HepG2 (cell line): ENCODE measurements around the gene HSPA1B. TPM values are rescaled to one million over a fixed set of nuclear protein-coding genes. Genes with fewer than 3 reads are reported as not detected.
"Not testable (repeated sequence)": the region's sequence is repeated elsewhere in the genome, so short reads cannot be mapped to it uniquely, and the experiment has no call there.

ENCODE experiments used
- ARID5B ChIP-seq: IDR thresholded peaks from 2 replicates; pipeline ENCODE4 v1.4.0; 2020; ENCODE audit warnings: mild to moderate bottlenecking, missing genetic modification reagents
- BCL3 ChIP-seq: sonication (generic); formaldehyde crosslinking; IDR thresholded peaks from 2 replicates; pipeline ENCODE4 v1.5.1; 2020; ENCODE audit warnings: mild to moderate bottlenecking, missing genetic modification reagents, moderate library complexity
- HOXA3 ChIP-seq: sonication (generic); formaldehyde crosslinking; IDR thresholded peaks from 2 replicates; pipeline ENCODE4 v1.5.0; 2020; ENCODE audit warnings: missing genetic modification reagents
- NFKB2 ChIP-seq: sonication (generic); formaldehyde crosslinking; IDR thresholded peaks from 2 replicates; pipeline ENCODE4 v1.4.0; 2020; ENCODE audit warnings: missing genetic modification reagents, borderline replicate concordance
- NR2F6 ChIP-seq, 2 experiments: IDR thresholded peaks; 2 replicates each; pipeline ENCODE4 v1.6.1; 2016; ENCODE audit warnings: antibody characterized with exemption in 1 of 2, mild to moderate bottlenecking in 1 of 2
- RFXANK ChIP-seq: IDR thresholded peaks from 2 replicates; pipeline ENCODE4 v1.6.1; 2016
- UBTF ChIP-seq: sonication (generic); formaldehyde crosslinking; IDR thresholded peaks from 2 replicates; pipeline ENCODE4 v1.4.0; 2020; ENCODE audit warnings: mild to moderate bottlenecking, missing genetic modification reagents
- ZMYM3 ChIP-seq: sonication (generic); formaldehyde crosslinking; IDR thresholded peaks from 2 replicates; pipeline ENCODE4 v1.5.1; 2020; ENCODE audit warnings: mild to moderate bottlenecking, missing genetic modification reagents
- ZNF121 ChIP-seq: sonication (generic); formaldehyde crosslinking; IDR thresholded peaks from 2 replicates; pipeline ENCODE4 v1.5.0; 2020; ENCODE audit warnings: mild to moderate bottlenecking, missing genetic modification reagents
- polyA plus RNA-seq, 8 experiments: library from polyadenylated mRNA; depleted of rRNA in 3 of 8; stranded (reverse) in 7 of 8; unstranded in 1 of 8; fragments of >200 nt; fragmentation: Illumina TruSeq in 4 of 8; extraction: Trizol in 4 of 8; gene quantifications; 2 replicates each; pipeline versions ENCODE4 v1.2.1 to v1.2.3, GENCODE V29; 2011 to 2016; ENCODE audit warnings: low read depth in 4 of 8, missing spikeins in 1 of 8, mixed read lengths in 1 of 8; ENCODE audit not compliant: insufficient read depth in 1 of 8
- total RNA-seq, 5 experiments: library from RNA; depleted of rRNA; stranded (reverse); fragments of >200 nt; fragmentation: Illumina TruSeq; extraction: Trizol; gene quantifications; 2 replicates each; pipeline ENCODE4 v1.2.3, GENCODE V29; 2016; ENCODE audit warnings: low read depth in 1 of 5

Gene HSPA1B
- total and polyA plus RNA-seq, 2 of the 13 experiments (the other 11 are each of a cell fraction or from before 2014, with no cell fraction given) = 26.0 to 186 TPM

GRCh38 chr6:31817929-31818511 is 9.5 kb upstream of the HSPA1B start (continued):
- 0 out of 2 replicates have a peak, but pooled peaks have one; percentile 40 for TF ChIP-seq RFXANK (CRISPR knock-in tag)
- 0 out of 2 replicates have a peak, but pooled peaks have one; percentile 9 for TF ChIP-seq UBTF (CRISPR knock-in tag)
- peak; percentile 33; the same call in 1 of the 2 replicates for TF ChIP-seq HOXA3 (CRISPR knock-in tag)
- TF ChIP-seq ZMYM3 (CRISPR knock-in tag) = peak; percentile 60
- 0 out of 2 replicates have a peak, but pooled peaks have one; percentile 2 for TF ChIP-seq ARID5B (CRISPR knock-in tag)
- TF ChIP-seq NFKB2 (CRISPR knock-in tag) = 0 out of 2 replicates have a peak, but pooled peaks have one; percentile 30
- peak; percentile 98 for TF ChIP-seq ZNF121 (CRISPR knock-in tag)
- 0 out of 2 replicates have a peak, but pooled peaks have one; percentile 28 for TF ChIP-seq BCL3 (CRISPR knock-in tag)
- not testable (repeated sequence) for TF ChIP-seq NR2F6 (IDR thresholded peaks at IDR 0.05)
- 0 out of 2 replicates have a peak, but pooled peaks have one; percentile 16 for TF ChIP-seq NR2F6 (CRISPR knock-in tag; IDR thresholded peaks at IDR 0.05)
